HEK293 (cell line): ENCODE measurements around the gene ALPG.

Experiments
- CTCF ChIA-PET: fragments of 350-600 bp; formaldehyde crosslinking; extraction: SDS; loops from one replicate; lab custom pipeline; 2021; ENCODE audit warnings: antibody characterized with exemption; lab: Yijun Ruan, JAX
- POLR2A ChIA-PET: fragments of 300-600 bp; formaldehyde crosslinking; extraction: SDS; loops from one replicate; lab custom pipeline; 2020; ENCODE audit warnings: antibody characterized with exemption, inconsistent platforms; lab: Yijun Ruan, JAX
- H3K27ac ChIP-seq: fragments of 200-500 bp; sonication (Bioruptor generic); 2 replicates; pipeline ENCODE4 v1.5.1; 2014; ENCODE audit warnings: low read depth, low read length, control low read depth, inconsistent platforms; ENCODE audit errors: extremely low read depth
- H3K36me3 ChIP-seq, 2 experiments: fragments of 200-500 bp in 1 of 2; sonication (Bioruptor generic) in 1 of 2; 1 replicate in 1 of 2; 2 replicates in 1 of 2; pipeline ENCODE4 v1.5.1; 2014 to 2017; ENCODE audit warnings: inconsistent platforms in 2 of 2, low read length in 2 of 2; ENCODE audit not compliant: control insufficient read depth in 2 of 2, insufficient read depth in 1 of 2
- H3K4me1 ChIP-seq: fragments of 200-500 bp; sonication (Bioruptor generic); 2 replicates; pipeline ENCODE4 v1.5.1; 2014; ENCODE audit warnings: mild to moderate bottlenecking, low read length, inconsistent platforms; ENCODE audit not compliant: control insufficient read depth, insufficient read depth
- H3K4me3 ChIP-seq: 2 replicates; pipeline ENCODE4 v1.5.1; 2011; ENCODE audit warnings: low read depth, mild to moderate bottlenecking, control low read depth, low read length, moderate library complexity
- H3K9me3 ChIP-seq: fragments of 200-500 bp; sonication (Bioruptor generic); 2 replicates; pipeline ENCODE4 v1.5.1; 2014; ENCODE audit warnings: low read depth, low read length, inconsistent platforms; ENCODE audit not compliant: control insufficient read depth, insufficient read depth
- OVOL3 ChIP-seq: fragments of 450-650 bp; formaldehyde crosslinking; IDR thresholded peaks from 2 replicates; pipeline ENCODE4 v1.5.1; 2016; ENCODE audit warnings: missing biosample characterization, missing genetic modification characterization
- YY2 ChIP-seq: fragments of 450-650 bp; formaldehyde crosslinking; IDR thresholded peaks from 2 replicates; pipeline ENCODE4 v1.5.1; 2016; ENCODE audit warnings: missing biosample characterization, missing genetic modification characterization
- ZBTB44 ChIP-seq: fragments of 450-650 bp; IDR thresholded peaks from 2 replicates; pipeline ENCODE4 v1.5.1; 2018; ENCODE audit warnings: missing biosample characterization, mild to moderate bottlenecking, missing genetic modification characterization
- ZNF114 ChIP-seq: fragments of 450-650 bp; formaldehyde crosslinking; IDR thresholded peaks from 2 replicates; pipeline ENCODE4 v1.5.0; 2017; ENCODE audit warnings: missing biosample characterization, missing genetic modification characterization
- ZNF148 ChIP-seq: fragments of 450-650 bp; formaldehyde crosslinking; IDR thresholded peaks from 2 replicates; pipeline ENCODE4 v1.5.0; 2017; ENCODE audit warnings: missing biosample characterization, missing genetic modification characterization, borderline replicate concordance
- ZNF248 ChIP-seq: fragments of 450-650 bp; formaldehyde crosslinking; IDR thresholded peaks from 2 replicates; pipeline ENCODE4 v1.5.1; 2017; ENCODE audit warnings: missing biosample characterization, missing genetic modification characterization
- ZNF335 ChIP-seq: fragments of 450-650 bp; formaldehyde crosslinking; conservative IDR thresholded peaks from 2 replicates; pipeline ENCODE4 v1.5.1; 2016; ENCODE audit warnings: missing biosample characterization, missing genetic modification characterization
- ZNF354C ChIP-seq: fragments of 450-650 bp; formaldehyde crosslinking; IDR thresholded peaks from 2 replicates; pipeline ENCODE4 v1.5.1; 2016; ENCODE audit warnings: missing biosample characterization, missing genetic modification characterization, low read depth, borderline replicate concordance
- ZNF596 ChIP-seq: fragments of 450-650 bp; IDR thresholded peaks from 2 replicates; pipeline ENCODE4 v1.5.0; 2018; ENCODE audit warnings: missing biosample characterization, mild to moderate bottlenecking, missing genetic modification characterization, moderate library complexity
- ZNF626 ChIP-seq: fragments of 450-650 bp; sonication (Bioruptor Pico); formaldehyde crosslinking; IDR thresholded peaks from 2 replicates; pipeline ENCODE4 v1.5.1; 2018; ENCODE audit warnings: missing biosample characterization, missing genetic modification characterization, inconsistent platforms
- ZNF664 ChIP-seq: fragments of 450-650 bp; formaldehyde crosslinking; IDR thresholded peaks from 2 replicates; pipeline ENCODE4 v1.5.1; 2016; ENCODE audit warnings: missing biosample characterization, missing genetic modification characterization
- ZNF843 ChIP-seq: fragments of 450-650 bp; formaldehyde crosslinking; IDR thresholded peaks from 2 replicates; pipeline ENCODE4 v1.5.1; 2016; ENCODE audit warnings: missing biosample characterization, missing genetic modification characterization
- TF ChIP-seq, protein P1 (sequence below): fragments of 450-650 bp; formaldehyde crosslinking; IDR thresholded peaks from 2 replicates; pipeline ENCODE4 v1.5.1; 2016; ENCODE audit warnings: missing biosample characterization, missing genetic modification characterization
- TF ChIP-seq, protein P2 (sequence below): fragments of 450-650 bp; formaldehyde crosslinking; IDR thresholded peaks from 2 replicates; pipeline ENCODE4 v1.5.1; 2016; ENCODE audit warnings: missing biosample characterization, missing genetic modification characterization

The ALPG gene

GRCh38 chr2:232417489-232417888 lies 10.8 kb downstream of the ALPG start (continued):
- TF ChIP-seq ZNF335 (tag by site-specific recombination) (no peak), ZNF664 (tag by site-specific recombination) (no peak), ZNF843 (tag by site-specific recombination) (no peak), ZNF248 (tag by site-specific recombination) (no peak), ZNF354C (tag by site-specific recombination) (no peak), ZNF626 (tag by site-specific recombination) (no peak), OVOL3 (tag by site-specific recombination) (no peak)
- TF ChIP-seq, all 188 proteins: peak for 0

- Histone ChIP-seq H3K4me3 (no peak overlapping the region), H3K9me3 (no peaks in the 10 kb centered on the region)
- POLR2A ChIA-PET: interaction anchor here (0.6 kb wide), 1 partner anchor 257 kb away, joined by 6 read pairs; no protein-coding TSS in a partner anchor
- TF ChIP-seq ZNF148 (tag by site-specific recombination): no peak
- TF ChIP-seq, all 188 proteins: peak for 0
- CTCF ChIA-PET: no interaction called here
- Histone ChIP-seq H3K4me1 (no peaks in the 10 kb centered on the region), H3K27ac (no peak overlapping the region), H3K36me3 (no peaks in the 10 kb centered on the region)
Measured at GRCh38 chr2:232418056-232418455, 11.4 kb downstream of the ALPG start.

DNA sequence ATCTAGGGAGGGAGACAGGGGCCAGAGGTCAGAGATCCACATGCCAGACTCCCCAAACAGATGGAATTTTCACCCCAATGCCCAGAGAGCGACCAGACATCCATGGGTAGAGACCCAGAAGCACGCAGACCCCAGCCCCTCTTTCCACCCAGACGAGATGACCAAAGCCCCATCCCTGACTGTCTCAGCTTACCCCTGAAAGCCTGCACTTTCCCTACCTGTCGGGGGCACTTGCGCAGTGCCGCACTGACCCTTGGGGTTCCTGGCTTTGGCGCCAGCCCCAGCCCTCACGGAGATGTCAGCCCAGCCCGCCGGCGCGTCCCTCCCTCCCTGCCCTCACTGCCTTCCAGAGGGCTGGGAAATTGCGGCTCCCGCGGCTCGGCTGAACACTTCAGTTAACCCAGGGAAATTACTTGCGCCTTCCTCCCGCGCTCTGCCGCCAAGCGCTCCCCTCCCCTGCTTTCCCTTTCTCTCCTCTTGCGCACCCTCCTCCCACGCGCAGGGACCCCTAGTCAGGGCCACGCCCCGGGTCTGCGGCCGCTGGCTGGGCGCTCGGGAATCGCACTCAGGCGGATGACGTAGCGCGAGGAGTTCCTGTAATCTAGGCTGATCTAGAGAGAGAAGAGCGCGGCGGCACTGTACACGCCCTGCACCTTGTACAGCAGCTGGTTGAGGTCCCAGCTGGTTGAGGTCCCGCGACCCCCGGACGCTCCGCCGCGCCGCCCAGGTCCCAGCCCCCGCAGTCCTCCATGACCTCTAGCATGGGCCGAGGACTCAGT lies 12.0 kb downstream of the ALPG start:
- CTCF ChIA-PET: interaction anchor here (0.7 to 1.1 kb wide), 2 partner anchors 9 to 13 kb away, joined by 3 to 4 read pairs; no protein-coding TSS in a partner anchor
- no peak for TF ChIP-seq YY2 (tag by site-specific recombination)
- no peak for TF ChIP-seq ZBTB44 (tag by site-specific recombination)
- no peak for TF ChIP-seq ZNF114 (tag by site-specific recombination)
- TF ChIP-seq, protein P1, sequence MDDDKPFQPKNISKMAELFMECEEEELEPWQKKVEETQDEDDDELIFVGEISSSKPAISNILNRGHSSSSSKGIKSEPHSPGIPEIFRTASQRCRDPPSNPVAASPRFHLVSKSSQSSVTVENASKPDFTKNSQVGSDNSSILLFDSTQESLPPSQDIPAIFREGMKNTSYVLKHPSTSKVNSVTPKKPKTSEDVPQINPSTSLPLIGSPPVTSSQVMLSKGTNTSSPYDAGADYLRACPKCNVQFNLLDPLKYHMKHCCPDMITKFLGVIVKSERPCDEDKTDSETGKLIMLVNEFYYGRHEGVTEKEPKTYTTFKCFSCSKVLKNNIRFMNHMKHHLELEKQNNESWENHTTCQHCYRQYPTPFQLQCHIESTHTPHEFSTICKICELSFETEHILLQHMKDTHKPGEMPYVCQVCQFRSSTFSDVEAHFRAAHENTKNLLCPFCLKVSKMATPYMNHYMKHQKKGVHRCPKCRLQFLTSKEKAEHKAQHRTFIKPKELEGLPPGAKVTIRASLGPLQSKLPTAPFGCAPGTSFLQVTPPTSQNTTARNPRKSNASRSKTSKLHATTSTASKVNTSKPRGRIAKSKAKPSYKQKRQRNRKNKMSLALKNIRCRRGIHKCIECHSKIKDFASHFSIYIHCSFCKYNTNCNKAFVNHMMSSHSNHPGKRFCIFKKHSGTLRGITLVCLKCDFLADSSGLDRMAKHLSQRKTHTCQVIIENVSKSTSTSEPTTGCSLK (tag by site-specific recombination): no peak
- TF ChIP-seq, protein P2, sequence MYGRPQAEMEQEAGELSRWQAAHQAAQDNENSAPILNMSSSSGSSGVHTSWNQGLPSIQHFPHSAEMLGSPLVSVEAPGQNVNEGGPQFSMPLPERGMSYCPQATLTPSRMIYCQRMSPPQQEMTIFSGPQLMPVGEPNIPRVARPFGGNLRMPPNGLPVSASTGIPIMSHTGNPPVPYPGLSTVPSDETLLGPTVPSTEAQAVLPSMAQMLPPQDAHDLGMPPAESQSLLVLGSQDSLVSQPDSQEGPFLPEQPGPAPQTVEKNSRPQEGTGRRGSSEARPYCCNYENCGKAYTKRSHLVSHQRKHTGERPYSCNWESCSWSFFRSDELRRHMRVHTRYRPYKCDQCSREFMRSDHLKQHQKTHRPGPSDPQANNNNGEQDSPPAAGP (tag by site-specific recombination): no peak
- no peak for TF ChIP-seq ZNF596 (tag by site-specific recombination)
- POLR2A ChIA-PET: interaction anchor here (0.6 kb wide), 1 partner anchor 257 kb away, joined by 6 read pairs; no protein-coding TSS in a partner anchor
- peak overlapping the region; percentile 35 for H3K4me3 ChIP-seq
- no peaks in the 10 kb centered on the region for H3K9me3 ChIP-seq
- H3K36me3 ChIP-seq: no peaks in the 10 kb centered on the region
- no peaks in the 10 kb centered on the region for H3K4me1 ChIP-seq
- no peak overlapping the region for H3K27ac ChIP-seq
